ENCODE measurements around the gene METTL16. TPM values are rescaled to one million over a fixed set of nuclear protein-coding genes. Genes with fewer than 3 reads are reported as not detected.

Gene METTL16
- total and polyA plus RNA-seq, 2 experiments from 2014 or later, result 40.1 to 80.8 TPM

DNA sequence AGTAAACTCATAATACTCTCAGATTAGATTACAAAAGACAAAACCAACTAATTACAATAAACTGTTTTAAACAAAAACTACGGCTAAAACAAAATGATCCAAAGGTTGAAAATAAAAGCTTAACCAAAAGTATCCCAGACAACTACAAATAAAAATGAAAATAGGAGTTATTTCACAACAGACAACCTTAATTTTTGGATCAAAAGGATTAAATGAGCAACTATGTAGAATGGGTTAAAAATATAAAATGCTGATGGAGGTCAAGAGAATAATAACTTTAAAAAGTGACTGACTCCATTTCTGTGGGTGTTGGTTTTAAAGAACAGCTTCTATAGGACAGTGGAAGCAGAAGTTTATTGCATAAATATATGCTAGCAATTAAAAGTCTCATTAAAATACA, 28.6 kb downstream of the METTL16 start:
- Histone ChIP-seq H3K9me2 (ENCODE audit: insufficient read depth) (no peaks in the 10 kb centered on the region), H3K36me3 (ENCODE audit: insufficient read depth) (no peaks in the 10 kb centered on the region), H3K4me2 (no peak overlapping the region), H3K27me3 (ENCODE audit: insufficient read depth) (no peaks in the 10 kb centered on the region), H3K4me3 (no peak overlapping the region), H3K79me2 (replicated peaks; ENCODE audit: insufficient read depth) (peaks cover 97% of the 10 kb centered on the region), H3K4me1 (ENCODE audit: insufficient read depth) (peaks cover 25% of the 10 kb centered on the region), H3F3A (replicated peaks; ENCODE audit: low read depth) (no peaks in the 10 kb centered on the region), H4K20me1 (replicated peaks; ENCODE audit: insufficient read depth) (peaks cover 43% of the 10 kb centered on the region), H2AFZ (no peak overlapping the region), H3K27ac (ENCODE audit: low read depth) (no peak overlapping the region)
- H3K9me3 Mint-ChIP-seq, result no peaks in the 10 kb centered on the region
- H3K36me3 Mint-ChIP-seq (ENCODE audit: low read depth), result no peaks in the 10 kb centered on the region
- no peak overlapping the region for H3K4me3 Mint-ChIP-seq
- ATAC-seq, result no peak
- H3K27me3 Mint-ChIP-seq (ENCODE audit: insufficient read depth, low read depth, poor library complexity), result no peaks in the 10 kb centered on the region
- H3K4me1 Mint-ChIP-seq, result peaks cover 38% of the 10 kb centered on the region
- no peak overlapping the region for H3K27ac Mint-ChIP-seq
- no peak for TF ChIP-seq EZH2phosphoT487 (IDR thresholded peaks at IDR 0.05; ENCODE audit: unreplicated experiment)
- TF ChIP-seq ZNF114 (CRISPR knock-in tag; IDR thresholded peaks at IDR 0.05), result no peak
- no peak for TF ChIP-seq ZNF331 (CRISPR knock-in tag; IDR thresholded peaks at IDR 0.05; ENCODE audit: low read depth)
- no peak for TF ChIP-seq JUNB (IDR thresholded peaks at IDR 0.05; ENCODE audit: unreplicated experiment)
- no peak for TF ChIP-seq POLR2AphosphoS5 (IDR thresholded peaks at IDR 0.05; ENCODE audit: low read depth)
- TF ChIP-seq STAT1 (IDR thresholded peaks at IDR 0.05; ENCODE audit: unreplicated experiment), result no peak
- no peak for TF ChIP-seq NANOG (IDR thresholded peaks at IDR 0.05; ENCODE audit: borderline replicate concordance)
- TF ChIP-seq, protein P1, sequence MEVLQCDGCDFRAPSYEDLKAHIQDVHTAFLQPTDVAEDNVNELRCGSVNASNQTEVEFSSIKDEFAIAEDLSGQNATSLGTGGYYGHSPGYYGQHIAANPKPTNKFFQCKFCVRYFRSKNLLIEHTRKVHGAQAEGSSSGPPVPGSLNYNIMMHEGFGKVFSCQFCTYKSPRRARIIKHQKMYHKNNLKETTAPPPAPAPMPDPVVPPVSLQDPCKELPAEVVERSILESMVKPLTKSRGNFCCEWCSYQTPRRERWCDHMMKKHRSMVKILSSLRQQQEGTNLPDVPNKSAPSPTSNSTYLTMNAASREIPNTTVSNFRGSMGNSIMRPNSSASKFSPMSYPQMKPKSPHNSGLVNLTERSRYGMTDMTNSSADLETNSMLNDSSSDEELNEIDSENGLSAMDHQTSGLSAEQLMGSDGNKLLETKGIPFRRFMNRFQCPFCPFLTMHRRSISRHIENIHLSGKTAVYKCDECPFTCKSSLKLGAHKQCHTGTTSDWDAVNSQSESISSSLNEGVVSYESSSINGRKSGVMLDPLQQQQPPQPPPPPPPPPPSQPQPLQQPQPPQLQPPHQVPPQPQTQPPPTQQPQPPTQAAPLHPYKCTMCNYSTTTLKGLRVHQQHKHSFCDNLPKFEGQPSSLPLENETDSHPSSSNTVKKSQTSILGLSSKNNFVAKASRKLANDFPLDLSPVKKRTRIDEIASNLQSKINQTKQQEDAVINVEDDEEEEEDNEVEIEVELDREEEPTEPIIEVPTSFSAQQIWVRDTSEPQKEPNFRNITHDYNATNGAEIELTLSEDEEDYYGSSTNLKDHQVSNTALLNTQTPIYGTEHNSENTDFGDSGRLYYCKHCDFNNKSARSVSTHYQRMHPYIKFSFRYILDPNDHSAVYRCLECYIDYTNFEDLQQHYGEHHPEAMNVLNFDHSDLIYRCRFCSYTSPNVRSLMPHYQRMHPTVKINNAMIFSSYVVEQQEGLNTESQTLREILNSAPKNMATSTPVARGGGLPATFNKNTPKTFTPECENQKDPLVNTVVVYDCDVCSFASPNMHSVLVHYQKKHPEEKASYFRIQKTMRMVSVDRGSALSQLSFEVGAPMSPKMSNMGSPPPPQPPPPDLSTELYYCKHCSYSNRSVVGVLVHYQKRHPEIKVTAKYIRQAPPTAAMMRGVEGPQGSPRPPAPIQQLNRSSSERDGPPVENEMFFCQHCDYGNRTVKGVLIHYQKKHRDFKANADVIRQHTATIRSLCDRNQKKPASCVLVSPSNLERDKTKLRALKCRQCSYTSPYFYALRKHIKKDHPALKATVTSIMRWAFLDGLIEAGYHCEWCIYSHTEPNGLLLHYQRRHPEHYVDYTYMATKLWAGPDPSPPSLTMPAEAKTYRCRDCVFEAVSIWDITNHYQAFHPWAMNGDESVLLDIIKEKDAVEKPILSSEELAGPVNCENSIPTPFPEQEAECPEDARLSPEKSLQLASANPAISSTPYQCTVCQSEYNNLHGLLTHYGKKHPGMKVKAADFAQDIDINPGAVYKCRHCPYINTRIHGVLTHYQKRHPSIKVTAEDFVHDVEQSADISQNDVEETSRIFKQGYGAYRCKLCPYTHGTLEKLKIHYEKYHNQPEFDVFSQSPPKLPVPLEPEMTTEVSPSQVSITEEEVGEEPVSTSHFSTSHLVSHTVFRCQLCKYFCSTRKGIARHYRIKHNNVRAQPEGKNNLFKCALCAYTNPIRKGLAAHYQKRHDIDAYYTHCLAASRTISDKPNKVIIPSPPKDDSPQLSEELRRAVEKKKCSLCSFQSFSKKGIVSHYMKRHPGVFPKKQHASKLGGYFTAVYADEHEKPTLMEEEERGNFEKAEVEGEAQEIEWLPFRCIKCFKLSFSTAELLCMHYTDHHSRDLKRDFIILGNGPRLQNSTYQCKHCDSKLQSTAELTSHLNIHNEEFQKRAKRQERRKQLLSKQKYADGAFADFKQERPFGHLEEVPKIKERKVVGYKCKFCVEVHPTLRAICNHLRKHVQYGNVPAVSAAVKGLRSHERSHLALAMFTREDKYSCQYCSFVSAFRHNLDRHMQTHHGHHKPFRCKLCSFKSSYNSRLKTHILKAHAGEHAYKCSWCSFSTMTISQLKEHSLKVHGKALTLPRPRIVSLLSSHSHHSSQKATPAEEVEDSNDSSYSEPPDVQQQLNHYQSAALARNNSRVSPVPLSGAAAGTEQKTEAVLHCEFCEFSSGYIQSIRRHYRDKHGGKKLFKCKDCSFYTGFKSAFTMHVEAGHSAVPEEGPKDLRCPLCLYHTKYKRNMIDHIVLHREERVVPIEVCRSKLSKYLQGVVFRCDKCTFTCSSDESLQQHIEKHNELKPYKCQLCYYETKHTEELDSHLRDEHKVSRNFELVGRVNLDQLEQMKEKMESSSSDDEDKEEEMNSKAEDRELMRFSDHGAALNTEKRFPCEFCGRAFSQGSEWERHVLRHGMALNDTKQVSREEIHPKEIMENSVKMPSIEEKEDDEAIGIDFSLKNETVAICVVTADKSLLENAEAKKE (CRISPR knock-in tag; IDR thresholded peaks at IDR 0.05), result no peak
- TF ChIP-seq CREB1 (CRISPR knock-in tag; IDR thresholded peaks at IDR 0.05; ENCODE audit: low read depth), result no peak
- TF ChIP-seq, protein P2, sequence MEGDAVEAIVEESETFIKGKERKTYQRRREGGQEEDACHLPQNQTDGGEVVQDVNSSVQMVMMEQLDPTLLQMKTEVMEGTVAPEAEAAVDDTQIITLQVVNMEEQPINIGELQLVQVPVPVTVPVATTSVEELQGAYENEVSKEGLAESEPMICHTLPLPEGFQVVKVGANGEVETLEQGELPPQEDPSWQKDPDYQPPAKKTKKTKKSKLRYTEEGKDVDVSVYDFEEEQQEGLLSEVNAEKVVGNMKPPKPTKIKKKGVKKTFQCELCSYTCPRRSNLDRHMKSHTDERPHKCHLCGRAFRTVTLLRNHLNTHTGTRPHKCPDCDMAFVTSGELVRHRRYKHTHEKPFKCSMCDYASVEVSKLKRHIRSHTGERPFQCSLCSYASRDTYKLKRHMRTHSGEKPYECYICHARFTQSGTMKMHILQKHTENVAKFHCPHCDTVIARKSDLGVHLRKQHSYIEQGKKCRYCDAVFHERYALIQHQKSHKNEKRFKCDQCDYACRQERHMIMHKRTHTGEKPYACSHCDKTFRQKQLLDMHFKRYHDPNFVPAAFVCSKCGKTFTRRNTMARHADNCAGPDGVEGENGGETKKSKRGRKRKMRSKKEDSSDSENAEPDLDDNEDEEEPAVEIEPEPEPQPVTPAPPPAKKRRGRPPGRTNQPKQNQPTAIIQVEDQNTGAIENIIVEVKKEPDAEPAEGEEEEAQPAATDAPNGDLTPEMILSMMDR (conservative IDR thresholded peaks at IDR 0.05; ENCODE audit: low read depth in 2 of 2), result no peak
- TF ChIP-seq, protein P3, sequence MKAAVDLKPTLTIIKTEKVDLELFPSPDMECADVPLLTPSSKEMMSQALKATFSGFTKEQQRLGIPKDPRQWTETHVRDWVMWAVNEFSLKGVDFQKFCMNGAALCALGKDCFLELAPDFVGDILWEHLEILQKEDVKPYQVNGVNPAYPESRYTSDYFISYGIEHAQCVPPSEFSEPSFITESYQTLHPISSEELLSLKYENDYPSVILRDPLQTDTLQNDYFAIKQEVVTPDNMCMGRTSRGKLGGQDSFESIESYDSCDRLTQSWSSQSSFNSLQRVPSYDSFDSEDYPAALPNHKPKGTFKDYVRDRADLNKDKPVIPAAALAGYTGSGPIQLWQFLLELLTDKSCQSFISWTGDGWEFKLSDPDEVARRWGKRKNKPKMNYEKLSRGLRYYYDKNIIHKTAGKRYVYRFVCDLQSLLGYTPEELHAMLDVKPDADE (IDR thresholded peaks at IDR 0.05), result no peak
- TF ChIP-seq, protein P4, sequence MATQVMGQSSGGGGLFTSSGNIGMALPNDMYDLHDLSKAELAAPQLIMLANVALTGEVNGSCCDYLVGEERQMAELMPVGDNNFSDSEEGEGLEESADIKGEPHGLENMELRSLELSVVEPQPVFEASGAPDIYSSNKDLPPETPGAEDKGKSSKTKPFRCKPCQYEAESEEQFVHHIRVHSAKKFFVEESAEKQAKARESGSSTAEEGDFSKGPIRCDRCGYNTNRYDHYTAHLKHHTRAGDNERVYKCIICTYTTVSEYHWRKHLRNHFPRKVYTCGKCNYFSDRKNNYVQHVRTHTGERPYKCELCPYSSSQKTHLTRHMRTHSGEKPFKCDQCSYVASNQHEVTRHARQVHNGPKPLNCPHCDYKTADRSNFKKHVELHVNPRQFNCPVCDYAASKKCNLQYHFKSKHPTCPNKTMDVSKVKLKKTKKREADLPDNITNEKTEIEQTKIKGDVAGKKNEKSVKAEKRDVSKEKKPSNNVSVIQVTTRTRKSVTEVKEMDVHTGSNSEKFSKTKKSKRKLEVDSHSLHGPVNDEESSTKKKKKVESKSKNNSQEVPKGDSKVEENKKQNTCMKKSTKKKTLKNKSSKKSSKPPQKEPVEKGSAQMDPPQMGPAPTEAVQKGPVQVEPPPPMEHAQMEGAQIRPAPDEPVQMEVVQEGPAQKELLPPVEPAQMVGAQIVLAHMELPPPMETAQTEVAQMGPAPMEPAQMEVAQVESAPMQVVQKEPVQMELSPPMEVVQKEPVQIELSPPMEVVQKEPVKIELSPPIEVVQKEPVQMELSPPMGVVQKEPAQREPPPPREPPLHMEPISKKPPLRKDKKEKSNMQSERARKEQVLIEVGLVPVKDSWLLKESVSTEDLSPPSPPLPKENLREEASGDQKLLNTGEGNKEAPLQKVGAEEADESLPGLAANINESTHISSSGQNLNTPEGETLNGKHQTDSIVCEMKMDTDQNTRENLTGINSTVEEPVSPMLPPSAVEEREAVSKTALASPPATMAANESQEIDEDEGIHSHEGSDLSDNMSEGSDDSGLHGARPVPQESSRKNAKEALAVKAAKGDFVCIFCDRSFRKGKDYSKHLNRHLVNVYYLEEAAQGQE (IDR thresholded peaks at IDR 0.05; ENCODE audit: unreplicated experiment), result no peak
- TF ChIP-seq EZH2 (IDR thresholded peaks at IDR 0.05; ENCODE audit: low read depth, unreplicated experiment), result no peak
- DNase-seq (ENCODE audit: low spot score), result no peak

Measured in GM23338 (cell line).